Epithelial cell of esophagus (primary cell): ENCODE measurements around the gene RPTOR.

Experiments
- DNase-seq: peaks from one replicate; pipeline ENCODE4 v3.0.0; 2010; ENCODE audit warnings: low read depth
- H3K4me3 ChIP-seq: 2 replicates; pipeline ENCODE4 v1.5.1; 2011; ENCODE audit warnings: mild to moderate bottlenecking, low read length, control low read depth
- CTCF ChIP-seq: IDR thresholded peaks from 2 replicates; pipeline ENCODE4 v1.5.1; 2011; ENCODE audit warnings: low read depth, mild to moderate bottlenecking, low read length, control low read depth, inconsistent platforms; ENCODE audit not compliant: insufficient read depth; ENCODE audit errors: missing control alignments

The RPTOR gene

GRCh38 chr17:80862978-80863377 lies 318.3 kb downstream of the RPTOR start:
- no peak overlapping the region for H3K4me3 ChIP-seq
- no peak for DNase-seq
- TF ChIP-seq CTCF, result no peak

DNA sequence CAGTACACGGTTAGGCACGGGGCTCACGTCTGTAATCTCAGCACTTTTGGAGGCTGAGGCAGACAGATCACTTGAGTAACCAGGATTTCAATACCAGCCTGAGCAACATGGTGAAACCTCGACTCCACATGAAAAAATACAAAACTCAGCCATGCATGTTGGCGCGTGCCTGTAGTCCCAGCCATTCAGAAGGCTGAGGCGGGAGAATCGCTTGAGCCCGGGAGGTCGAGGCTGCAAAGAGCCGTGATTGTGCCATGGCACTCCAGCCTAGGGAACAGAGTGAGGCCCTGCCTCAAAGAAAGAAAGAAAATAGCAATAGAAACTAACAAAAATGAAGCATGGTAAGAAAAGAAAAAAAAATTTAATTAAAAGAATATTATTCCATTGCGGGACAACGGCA lies 319.0 kb downstream of the RPTOR start:
- H3K4me3 ChIP-seq, result no peak overlapping the region
- TF ChIP-seq CTCF, result no peak

GRCh38 chr17:80864751-80865150 lies 320.1 kb downstream of the RPTOR start:
- DNase-seq, result no peak
- no peak overlapping the region for H3K4me3 ChIP-seq
- no peak for TF ChIP-seq CTCF

More for the DNA sequence above, 319.0 kb downstream of the RPTOR start:
- no peak for DNase-seq

GRCh38 chr17:80866050-80866793 lies 321.6 kb downstream of the RPTOR start:
- TF ChIP-seq CTCF, result peak; percentile 88
- no peak overlapping the region for H3K4me3 ChIP-seq
- peak; percentile 69 for DNase-seq

DNA sequence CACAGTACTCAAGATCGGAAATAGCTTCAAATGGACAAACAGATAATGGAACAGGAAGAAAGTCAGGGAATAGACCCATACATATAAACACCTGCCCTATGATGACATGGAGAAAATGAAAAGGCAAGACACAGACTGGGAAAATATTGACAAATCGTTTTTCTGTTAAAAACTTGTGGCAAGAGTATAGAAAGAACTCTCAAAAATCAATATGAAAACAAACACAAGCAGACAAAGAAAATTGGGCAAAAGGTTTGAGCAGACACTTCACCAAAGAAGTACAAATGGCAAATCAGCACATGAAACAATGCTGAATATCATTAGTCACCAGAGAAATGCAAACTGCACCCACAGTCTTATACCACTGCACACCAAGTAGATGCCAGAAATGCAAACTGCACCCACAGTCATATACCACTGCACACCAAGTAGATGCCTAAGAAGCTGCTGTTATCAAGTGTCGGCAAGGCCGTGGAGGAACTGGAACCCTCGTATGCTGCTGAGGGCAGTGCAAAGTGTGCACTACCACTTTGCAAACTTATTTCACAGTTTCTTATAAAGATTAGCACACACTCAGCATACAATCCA lies 323.5 kb downstream of the RPTOR start:
- TF ChIP-seq CTCF, result no peak
- H3K4me3 ChIP-seq, result no peak overlapping the region
- no peak for DNase-seq

GRCh38 chr17:80869481-80870145 lies 325.0 kb downstream of the RPTOR start:
- no peak for DNase-seq
- no peak for TF ChIP-seq CTCF
- H3K4me3 ChIP-seq, result no peak overlapping the region

GRCh38 chr17:80870401-80870800 lies 325.8 kb downstream of the RPTOR start:
- TF ChIP-seq CTCF, result no peak
- no peak for DNase-seq
- H3K4me3 ChIP-seq, result no peak overlapping the region
